IMR-90 (cell line): ENCODE measurements around the gene RPS19. TPM values are rescaled to one million over a fixed set of nuclear protein-coding genes. Genes with fewer than 3 reads are reported as not detected.

ENCODE experiments used
- ATAC-seq: fragments of 200-7000 bp; cut with Tn5 transposase; 2 replicates; pipeline ENCODE4 v1.9.1; 2020; ENCODE audit warnings: low read depth, mild to moderate bottlenecking, moderate library complexity
- BruUV-seq: library from RNA; stranded (reverse); fragments of 400-500 nt; replicated peaks from 2 replicates; lab custom pipeline; 2021; lab: Mats Ljungman, UMichigan
- CTCF ChIA-PET: fragments of 300-600 bp; formaldehyde crosslinking; extraction: SDS; loops from one replicate; lab custom pipeline; 2021; ENCODE audit warnings: antibody characterized with exemption; lab: Yijun Ruan, JAX
- POLR2A ChIA-PET: fragments of 300-600 bp; sonication (Branson Sonifier 250); formaldehyde crosslinking; loops from one replicate; lab custom pipeline; 2022; ENCODE audit warnings: antibody characterized with exemption; ENCODE audit not compliant: unreplicated experiment; lab: Charles Lee
- DNase-seq: peaks from one replicate; pipeline ENCODE4 v3.0.0; 2013
- H2AFZ ChIP-seq: replicated peaks from 2 replicates; pipeline ENCODE3; 2013; ENCODE audit warnings: low read length, mild to moderate bottlenecking; ENCODE audit not compliant: poor library complexity
- H2AK5ac ChIP-seq: 2 replicates; pipeline ENCODE4 v1.6.1; 2013; ENCODE audit warnings: low read depth, low read length, inconsistent platforms
- H2AK9ac ChIP-seq: replicated peaks from 2 replicates; pipeline ENCODE3; 2013; ENCODE audit warnings: mild to moderate bottlenecking, low read depth, low read length, moderate library complexity; ENCODE audit not compliant: poor library complexity
- H2BK120ac ChIP-seq: 2 replicates; pipeline ENCODE4 v1.6.1; 2013; ENCODE audit warnings: low read depth, low read length, inconsistent platforms
- H2BK15ac ChIP-seq: 3 replicates; pipeline ENCODE4 v1.6.1; 2013; ENCODE audit warnings: low read depth, low read length, inconsistent platforms
- H2BK20ac ChIP-seq: 2 replicates; pipeline ENCODE4 v1.6.1; 2013; ENCODE audit warnings: low read depth, mild to moderate bottlenecking, inconsistent platforms, low read length, moderate library complexity
- H2BK5ac ChIP-seq: 2 replicates; pipeline ENCODE4 v1.6.1; 2013; ENCODE audit warnings: mild to moderate bottlenecking, low read depth, low read length, inconsistent platforms; ENCODE audit not compliant: poor library complexity, severe bottlenecking
- H3K14ac ChIP-seq: replicated peaks from 2 replicates; pipeline ENCODE4 v1.6.1; 2013; ENCODE audit warnings: low read depth, low read length, inconsistent platforms
- H3K18ac ChIP-seq: 2 replicates; pipeline ENCODE4 v1.6.1; 2013; ENCODE audit warnings: low read depth, low read length, control low read depth
- H3K23ac ChIP-seq: 2 replicates; pipeline ENCODE4 v1.6.1; 2013; ENCODE audit warnings: low read depth, low read length, inconsistent platforms
- H3K27ac ChIP-seq: 2 replicates; pipeline ENCODE4 v1.5.1; 2013; ENCODE audit warnings: mild to moderate bottlenecking, control low read depth, low read length; ENCODE audit not compliant: insufficient read depth
- H3K27me3 ChIP-seq: 2 replicates; pipeline ENCODE4 v1.6.1; 2013; ENCODE audit warnings: low read length; ENCODE audit not compliant: control insufficient read depth, insufficient read depth
- H3K36me3 ChIP-seq: 2 replicates; pipeline ENCODE4 v1.6.1; 2013; ENCODE audit warnings: low read length, mixed read lengths; ENCODE audit not compliant: control insufficient read depth, insufficient read depth
- H3K4ac ChIP-seq: 2 replicates; pipeline ENCODE4 v1.6.1; 2013; ENCODE audit warnings: low read depth, low read length, inconsistent platforms
- H3K4me1 ChIP-seq: 2 replicates; pipeline ENCODE4 v1.6.1; 2013; ENCODE audit warnings: low read length, mixed read lengths; ENCODE audit not compliant: control insufficient read depth, insufficient read depth
- H3K4me2 ChIP-seq: 2 replicates; pipeline ENCODE4 v1.6.1; 2013; ENCODE audit warnings: low read depth, mild to moderate bottlenecking, control low read depth, low read length, moderate library complexity
- H3K4me3 ChIP-seq: 2 replicates; pipeline ENCODE4 v1.5.1; 2013; ENCODE audit warnings: low read depth, mild to moderate bottlenecking, control low read depth, low read length, moderate library complexity; ENCODE audit not compliant: insufficient read depth
- H3K56ac ChIP-seq: 2 replicates; pipeline ENCODE4 v1.6.1; 2013; ENCODE audit warnings: low read length, inconsistent platforms; ENCODE audit not compliant: insufficient read depth; ENCODE audit errors: extremely low read depth
- H3K79me1 ChIP-seq, 2 experiments: 2 replicates each; pipeline ENCODE4 v1.6.1; 2013; ENCODE audit warnings: low read length in 2 of 2, inconsistent platforms in 1 of 2, low read depth in 1 of 2
- H3K9ac ChIP-seq: 2 replicates; pipeline ENCODE4 v1.6.1; 2013; ENCODE audit warnings: low read depth, low read length, control low read depth
- H3K9me1 ChIP-seq: 2 replicates; pipeline ENCODE4 v1.6.1; 2013; ENCODE audit warnings: low read length, inconsistent platforms; ENCODE audit not compliant: insufficient read depth
- H3K9me3 ChIP-seq: 2 replicates; pipeline ENCODE4 v1.6.1; 2013; ENCODE audit warnings: low read length; ENCODE audit not compliant: control insufficient read depth, insufficient read depth
- H4K20me1 ChIP-seq: 2 replicates; pipeline ENCODE4 v1.6.1; 2013; ENCODE audit warnings: low read length, inconsistent platforms; ENCODE audit not compliant: insufficient read depth
- H4K5ac ChIP-seq: 2 replicates; pipeline ENCODE4 v1.6.1; 2013; ENCODE audit warnings: mild to moderate bottlenecking, low read depth, low read length, control low read depth
- H4K8ac ChIP-seq, 2 experiments: 2 replicates each; pipeline ENCODE4 v1.6.1; 2013; ENCODE audit warnings: low read depth in 2 of 2, low read length in 2 of 2, control low read depth in 1 of 2, inconsistent platforms in 1 of 2
- H4K91ac ChIP-seq: 2 replicates; pipeline ENCODE4 v1.6.1; 2013; ENCODE audit warnings: low read depth, low read length, inconsistent platforms; ENCODE audit not compliant: insufficient read depth
- CHD1 ChIP-seq: IDR thresholded peaks from 2 replicates; pipeline ENCODE4 v1.6.1; 2012; ENCODE audit warnings: low read depth, low read length, improper control_type of control experiment
- CTCF ChIP-seq: conservative IDR thresholded peaks from 2 replicates; pipeline ENCODE4 v1.5.1; 2012; ENCODE audit warnings: mild to moderate bottlenecking, low read depth, low read length, improper control_type of control experiment
- FOS ChIP-seq: fragments of 150-350 bp; IDR thresholded peaks from 2 replicates; pipeline ENCODE4 v1.6.1; 2016; ENCODE audit warnings: low read depth, low read length
- MAFK ChIP-seq: IDR thresholded peaks from 2 replicates; pipeline ENCODE4 v1.6.1; 2012; ENCODE audit warnings: low read depth, low read length, improper control_type of control experiment
- MAZ ChIP-seq: IDR thresholded peaks from 2 replicates; pipeline ENCODE4 v1.6.1; 2012; ENCODE audit warnings: low read depth, mild to moderate bottlenecking, low read length, improper control_type of control experiment, moderate library complexity, borderline replicate concordance
- MXI1 ChIP-seq: IDR thresholded peaks from 2 replicates; pipeline ENCODE4 v1.6.1; 2012; ENCODE audit warnings: low read depth, mild to moderate bottlenecking, low read length, moderate library complexity, borderline replicate concordance
- POLR2A ChIP-seq: IDR thresholded peaks from 2 replicates; pipeline ENCODE4 v1.6.1; 2012; ENCODE audit warnings: mild to moderate bottlenecking, low read depth, low read length
- RAD21 ChIP-seq: IDR thresholded peaks from 2 replicates; pipeline ENCODE4 v1.6.1; 2012; ENCODE audit warnings: low read length, improper control_type of control experiment
- RCOR1 ChIP-seq: IDR thresholded peaks from 2 replicates; pipeline ENCODE4 v1.6.1; 2012; ENCODE audit warnings: mild to moderate bottlenecking, low read length, improper control_type of control experiment; ENCODE audit not compliant: insufficient replicate concordance
- RFX5 ChIP-seq: IDR thresholded peaks from 2 replicates; pipeline ENCODE4 v1.8.0; 2012; ENCODE audit warnings: low read depth, mild to moderate bottlenecking, low read length, moderate library complexity
- SMC3 ChIP-seq: fragments of 150-350 bp; IDR thresholded peaks from 2 replicates; pipeline ENCODE4 v1.6.1; 2016; ENCODE audit warnings: low read depth, mild to moderate bottlenecking, antibody characterized with exemption, low read length, moderate library complexity
- USF2 ChIP-seq: fragments of 150-350 bp; IDR thresholded peaks from 2 replicates; pipeline ENCODE4 v1.6.1; 2017; ENCODE audit warnings: mild to moderate bottlenecking, antibody characterized with exemption, low read length, low read depth
- WGBS, 2 experiments: methylation state at CpG; one replicate each; pipeline versions ENCODE4 v1.1.5 to v1.1.7; 2013; ENCODE audit warnings: missing lambda C conversion rate in 2 of 2; ENCODE audit not compliant: insufficient read length in 1 of 2; ENCODE audit errors: extremely low coverage in 2 of 2; 5-methylcytosine and 5-hydroxymethylcytosine counted together
- dilution Hi-C: fragments of 300-500 bp; cut with HindIII; formaldehyde crosslinking; loops from one replicate; pipeline ENCODE4 v1.14.3; 2018; ENCODE audit warnings: low sequenced_read_pairs; ENCODE audit not compliant: unreplicated experiment
- in situ Hi-C: fragments of 300-500 bp; cut with MboI; formaldehyde crosslinking; loops from 3 replicates; pipeline ENCODE4 v1.14.3; 2019; ENCODE audit warnings: low sequenced_read_pairs, inconsistent platforms, mixed read lengths
- intact Hi-C: fragments of 100-400 bp; cut with micrococcal nuclease; formaldehyde crosslinking; loops from 2 replicates; pipeline ENCODE4 v1.10.0; 2022
- polyA plus RNA-seq, 3 experiments: library from polyadenylated mRNA; depleted of rRNA; stranded (reverse); fragments of >200 nt; gene quantifications; 2 replicates each; pipeline ENCODE4 v1.2.3, GENCODE V29; 2012; ENCODE audit warnings: low replicate concordance in 1 of 3
- total RNA-seq: library from RNA; depleted of rRNA; stranded (reverse); fragments of >200 nt; gene quantifications from 2 replicates; pipeline ENCODE4 v1.2.3, GENCODE V29; 2012

Gene RPS19
- total and polyA plus RNA-seq, 2 of the 4 experiments (the other 2 are of a cell fraction): 230 to 3,988 TPM

GRCh38 chr19:41888926-41889325 is 28.9 kb downstream of the RPS19 start (continued):
- TF ChIP-seq SMC3 (no peak), FOS (no peak), RAD21 (no peak)

GRCh38 chr19:41889896-41890295 is 29.8 kb downstream of the RPS19 start:
- Histone ChIP-seq H2BK20ac (no peak overlapping the region), H3K4me3 (no peak overlapping the region), H4K8ac (no peak overlapping the region), H3K9me3 (no peaks in the 10 kb centered on the region), H2AK9ac (no peak overlapping the region), H2AFZ (no peak overlapping the region), H3K36me3 (peaks cover 42% of the 10 kb centered on the region), H3K9ac (no peak overlapping the region), H2AK5ac (no peak overlapping the region), H3K27ac (no peak overlapping the region), H2BK15ac (no peak overlapping the region), H4K5ac (no peak overlapping the region), H2BK120ac (no peak overlapping the region), H3K4ac (no peak overlapping the region), H3K79me1 (peaks cover 28 to 57% of the 10 kb centered on the region in 2 experiments), H3K14ac (no peak overlapping the region), H3K4me1 (peaks cover 6% of the 10 kb centered on the region; the same call in 1 of the 2 replicates), H4K20me1 (peaks cover 33% of the 10 kb centered on the region), H3K9me1 (peaks cover 11% of the 10 kb centered on the region), H3K23ac (no peak overlapping the region), H3K18ac (no peak overlapping the region), H3K27me3 (no peaks in the 10 kb centered on the region), H3K56ac (no peak overlapping the region), H2BK5ac (no peak overlapping the region), H3K4me2 (no peak overlapping the region), H4K91ac (no peak overlapping the region)
- ChIA-PET CTCF (interaction anchor here (0.6 kb wide), 1 partner anchor 30 kb away, joined by 3 read pairs; the partner anchor contains the start of gene RPS19), POLR2A (no interaction called here)
- DNase-seq: no peak
- no peak for ATAC-seq
- TF ChIP-seq CTCF: no peak
- TF ChIP-seq RAD21: no peak
- TF ChIP-seq SMC3: no peak
- no peak for TF ChIP-seq RFX5
- no peak for TF ChIP-seq MXI1
- no peak for TF ChIP-seq POLR2A
- no peak for TF ChIP-seq MAFK
- TF ChIP-seq MAZ: no peak
- TF ChIP-seq RCOR1: no peak
- TF ChIP-seq CHD1: no peak
- TF ChIP-seq FOS: no peak
- TF ChIP-seq USF2: no peak
- no TSS peak for BruUV-seq
- in situ Hi-C loops (no loop called here), intact Hi-C loops (loop anchor here (10.0 kb wide), 1 partner anchor 145 kb away; no protein-coding TSS in a partner anchor), dilution Hi-C loops (no loop called here)
- 60% methylated on average over 2 of the region's 8 CpGs; no CpG with 5 or more reads in 1 of the 2 experiments for WGBS, 2 experiments
